Uterus (tissue), 4 donors: ENCODE results near the gene DST. TPM values are rescaled to one million over a fixed set of nuclear protein-coding genes. Genes with fewer than 3 reads are reported as not detected.
"Not testable (repeated sequence)": the region's sequence is repeated elsewhere in the genome, so short reads cannot be mapped to it uniquely, and the experiment has no call there.

Experiments
- DNase-seq, 2 donors: peaks; one replicate each; pipeline ENCODE4 v3.0.0-alpha.2; 2019 to 2020
- H3K27ac ChIP-seq, 2 donors: fragments of 200-600 bp; sonication (generic); 1 replicate in 1 of 2; 2 replicates in 1 of 2; pipeline ENCODE4 v1.5.1; 2016 to 2018
- H3K27me3 ChIP-seq, 2 donors: fragments of 200-600 bp; sonication (generic); one replicate each; pipeline ENCODE4 v1.5.1; 2018 to 2019; ENCODE audit warnings: control low read depth in 1 of 2
- H3K36me3 ChIP-seq, 2 donors: fragments of 200-600 bp; sonication (generic); one replicate each; pipeline ENCODE4 v1.5.1; 2019; ENCODE audit warnings: control low read depth in 1 of 2
- H3K4me1 ChIP-seq, 2 donors: fragments of 200-600 bp; sonication (generic); one replicate each; pipeline ENCODE4 v1.5.1; 2018 to 2019; ENCODE audit warnings: control low read depth in 1 of 2
- H3K4me3 ChIP-seq, 2 donors: fragments of 200-600 bp; sonication (generic); 1 replicate in 1 of 2; 2 replicates in 1 of 2; pipeline ENCODE4 v1.5.1; 2018 to 2019; ENCODE audit warnings: mild to moderate bottlenecking in 1 of 2
- H3K9me3 ChIP-seq, 2 donors: fragments of 200-600 bp; sonication (generic); one replicate each; pipeline ENCODE4 v1.5.1; 2019; ENCODE audit warnings: control low read depth in 1 of 2
- CTCF ChIP-seq, 4 experiments: fragments of 200-600 bp in 2 of 4; fragments of 450-650 bp in 2 of 4; sonication (generic) in 2 of 4; IDR thresholded peaks; one replicate each; pipeline ENCODE4 v1.5.1; 2016 to 2019; ENCODE audit warnings: antibody characterized with exemption in 4 of 4, mild to moderate bottlenecking in 2 of 4, moderate library complexity in 1 of 4
- POLR2A ChIP-seq, 2 donors: fragments of 450-650 bp; IDR thresholded peaks; one replicate each; pipeline ENCODE4 v1.6.1; 2016; ENCODE audit warnings: antibody characterized with exemption in 2 of 2, mild to moderate bottlenecking in 1 of 2, moderate library complexity in 1 of 2
- intact Hi-C: fragments of 100-400 bp; cut with DNase I; formaldehyde crosslinking; loops from one replicate; pipeline ENCODE4 v1.15.1; 2023; ENCODE audit warnings: low total_unique reads
- total RNA-seq, 4 donors: library from RNA; depleted of rRNA in 3 of 4; stranded (reverse); fragments of >200 nt in 3 of 4; gene quantifications; one replicate each; pipeline versions ENCODE4 v1.1.0 to v1.2.4, GENCODE V29; 2014 to 2023
- donor health status: DM: yes; HTN: yes; CAD: no.

DST gene
- total RNA-seq, 4 donors from 2014 or later, result 307 to 809 (median 516) TPM

GRCh38 chr6:56501993-56502392 is 140.7 kb downstream of the DST start:
- no peak overlapping the region for H3K4me3 ChIP-seq
- peaks cover 0 to 28% of the 10 kb centered on the region in 2 donors for H3K4me1 ChIP-seq
- no peaks in the 10 kb centered on the region for H3K36me3 ChIP-seq
- no peaks in the 10 kb centered on the region for H3K27me3 ChIP-seq
- H3K9me3 ChIP-seq, result no peaks in the 10 kb centered on the region
- intact Hi-C loops, result no loop called here
- peak overlapping the region; percentile 79 to 100 for H3K27ac ChIP-seq
- TF ChIP-seq POLR2A (IDR thresholded peaks at IDR 0.05) (no peak), CTCF (IDR thresholded peaks at IDR 0.05) (no peak)
- no peak for DNase-seq

- peaks cover 0 to 25% of the 10 kb centered on the region in 2 donors for H3K4me1 ChIP-seq
- H3K4me3 ChIP-seq, result no peak overlapping the region
- intact Hi-C loops, result no loop called here
- no peaks in the 10 kb centered on the region for H3K9me3 ChIP-seq
- H3K27ac ChIP-seq, result peak overlapping the region; percentile 79 to 100
- no peak for DNase-seq
- TF ChIP-seq POLR2A (IDR thresholded peaks at IDR 0.05) (no peak), CTCF (IDR thresholded peaks at IDR 0.05) (no peak)
- H3K27me3 ChIP-seq, result no peaks in the 10 kb centered on the region
- H3K36me3 ChIP-seq, result no peaks in the 10 kb centered on the region
These were observed 143.6 kb downstream of the DST start for GRCh38 chr6:56499095-56499494.

GRCh38 chr6:56497691-56498090 is 145.0 kb downstream of the DST start:
- Histone ChIP-seq H3K9me3 (no peaks in the 10 kb centered on the region), H3K27me3 (no peaks in the 10 kb centered on the region), H3K36me3 (no peaks in the 10 kb centered on the region), H3K27ac (peak overlapping the region; percentile 79 to 100), H3K4me3 (no peak overlapping the region), H3K4me1 (peaks cover 0 to 19% of the 10 kb centered on the region in 2 donors)
- peak in 1 of 2 donors; percentile 55 for DNase-seq
- TF ChIP-seq POLR2A (IDR thresholded peaks at IDR 0.05) (no peak), CTCF (IDR thresholded peaks at IDR 0.05) (no peak)
- intact Hi-C loops, result no loop called here

GRCh38 chr6:56497240-56497639 is 145.4 kb downstream of the DST start:
- intact Hi-C loops, result no loop called here

GRCh38 chr6:56496650-56497049 is 146.0 kb downstream of the DST start:
- H3K4me1 ChIP-seq, result peaks cover 0 to 12% of the 10 kb centered on the region in 2 donors

More at GRCh38 chr6:56497240-56497639, 145.4 kb downstream of the DST start:
- Histone ChIP-seq H3K4me1 (peaks cover 0 to 17% of the 10 kb centered on the region in 2 donors), H3K9me3 (no peaks in the 10 kb centered on the region), H3K27me3 (no peaks in the 10 kb centered on the region), H3K36me3 (no peaks in the 10 kb centered on the region), H3K27ac (peak overlapping the region; percentile 79 to 100), H3K4me3 (no peak overlapping the region)
- no peak for TF ChIP-seq CTCF (IDR thresholded peaks at IDR 0.05)
- DNase-seq, result peak; percentile 56 to 70

GRCh38 chr6:56495654-56496053 is 147.0 kb downstream of the DST start:
- Histone ChIP-seq H3K27me3 (no peaks in the 10 kb centered on the region), H3K27ac (peak overlapping the region; percentile 45 to 100), H3K4me1 (peaks cover 0 to 9% of the 10 kb centered on the region in 2 donors), H3K36me3 (no peaks in the 10 kb centered on the region), H3K9me3 (no peaks in the 10 kb centered on the region), H3K4me3 (no peak overlapping the region)
- intact Hi-C loops, result no loop called here
- DNase-seq, result no peak
- TF ChIP-seq POLR2A (IDR thresholded peaks at IDR 0.05), result no peak
- no peak for TF ChIP-seq CTCF (IDR thresholded peaks at IDR 0.05)

More at GRCh38 chr6:56496650-56497049, 146.0 kb downstream of the DST start:
- H3K36me3 ChIP-seq, intact Hi-C loops, H3K9me3 ChIP-seq, H3K4me3 ChIP-seq, H3K27me3 ChIP-seq, DNase-seq: not testable (repeated sequence)
- H3K27ac ChIP-seq, result peak overlapping the region; percentile 79 to 100
